H9 (cell line): ENCODE measurements around the gene FIGNL2. TPM values are rescaled to one million over a fixed set of nuclear protein-coding genes. Genes with fewer than 3 reads are reported as not detected.

Source experiments
- DNase-seq: peaks from one replicate; pipeline ENCODE4 v3.0.0-alpha.2; 2017
- H2AFZ ChIP-seq: one replicate; pipeline ENCODE4 v1.6.1; 2013; ENCODE audit warnings: mild to moderate bottlenecking, low read length, control low read depth, moderate library complexity
- H2AK5ac ChIP-seq: 2 replicates; pipeline ENCODE4 v1.6.1; 2013; ENCODE audit warnings: low read length, control low read depth, mixed read lengths; ENCODE audit not compliant: insufficient read length
- H2BK120ac ChIP-seq: one replicate; pipeline ENCODE4 v1.6.1; 2013; ENCODE audit warnings: low read depth, mild to moderate bottlenecking, low read length, control low read depth, inconsistent platforms; ENCODE audit not compliant: poor library complexity, severe bottlenecking
- H2BK12ac ChIP-seq: 2 replicates; pipeline ENCODE4 v1.6.1; 2013; ENCODE audit warnings: low read length, control low read depth, mixed read lengths, low read depth; ENCODE audit not compliant: insufficient read length
- H2BK15ac ChIP-seq: 2 replicates; pipeline ENCODE4 v1.6.1; 2013; ENCODE audit warnings: low read depth, low read length, control low read depth
- H2BK20ac ChIP-seq: one replicate; pipeline ENCODE4 v1.6.1; 2013; ENCODE audit warnings: low read depth, mild to moderate bottlenecking, low read length, control low read depth, inconsistent platforms; ENCODE audit not compliant: poor library complexity, severe bottlenecking
- H2BK5ac ChIP-seq: 2 replicates; pipeline ENCODE4 v1.6.1; 2013; ENCODE audit warnings: low read length, control low read depth, mixed read lengths; ENCODE audit not compliant: insufficient read length
- H3K14ac ChIP-seq: 2 replicates; pipeline ENCODE4 v1.6.1; 2013; ENCODE audit warnings: low read length, control low read depth; ENCODE audit not compliant: insufficient read depth
- H3K18ac ChIP-seq: 2 replicates; pipeline ENCODE4 v1.6.1; 2013; ENCODE audit warnings: low read depth, mild to moderate bottlenecking, mixed read lengths, low read length, control low read depth; ENCODE audit not compliant: insufficient read length
- H3K23ac ChIP-seq: 2 replicates; pipeline ENCODE4 v1.6.1; 2013; ENCODE audit warnings: low read length, control low read depth, mixed read lengths, low read depth; ENCODE audit not compliant: insufficient read length
- H3K23me2 ChIP-seq: 2 replicates; pipeline ENCODE4 v1.6.1; 2013; ENCODE audit warnings: low read depth, mild to moderate bottlenecking, mixed read lengths, low read length, control low read depth; ENCODE audit not compliant: insufficient read length, poor library complexity, severe bottlenecking
- H3K27ac ChIP-seq: 2 replicates; pipeline ENCODE4 v1.5.1; 2013; ENCODE audit warnings: low read length, control low read depth, mixed read lengths, low read depth; ENCODE audit not compliant: insufficient read length
- H3K27me3 ChIP-seq: 2 replicates; pipeline ENCODE4 v1.6.1; 2013; ENCODE audit warnings: low read length, control low read depth, inconsistent platforms; ENCODE audit not compliant: insufficient read depth
- H3K4ac ChIP-seq: 2 replicates; pipeline ENCODE4 v1.6.1; 2013; ENCODE audit warnings: low read depth, mild to moderate bottlenecking, control low read depth, inconsistent platforms, low read length, moderate library complexity
- H3K4me1 ChIP-seq: 2 replicates; pipeline ENCODE4 v1.6.1; 2013; ENCODE audit warnings: low read length, control low read depth, inconsistent platforms; ENCODE audit not compliant: insufficient read depth
- H3K4me2 ChIP-seq: 2 replicates; pipeline ENCODE4 v1.6.1; 2013; ENCODE audit warnings: low read length, control low read depth, mixed read lengths; ENCODE audit not compliant: insufficient read length, insufficient read depth
- H3K56ac ChIP-seq: 2 replicates; pipeline ENCODE4 v1.6.1; 2013; ENCODE audit warnings: low read depth, mild to moderate bottlenecking, mixed read lengths, low read length, control low read depth; ENCODE audit not compliant: insufficient read length
- H3K79me1 ChIP-seq: 2 replicates; pipeline ENCODE4 v1.6.1; 2013; ENCODE audit warnings: low read depth, mild to moderate bottlenecking, moderate library complexity, low read length, control low read depth, inconsistent platforms; ENCODE audit not compliant: insufficient read depth, poor library complexity, severe bottlenecking
- H3K79me2 ChIP-seq: 2 replicates; pipeline ENCODE4 v1.6.1; 2013; ENCODE audit warnings: low read length, control low read depth, inconsistent platforms; ENCODE audit not compliant: insufficient read depth
- H3K9ac ChIP-seq: 2 replicates; pipeline ENCODE4 v1.6.1; 2013; ENCODE audit warnings: low read length, control low read depth, mixed read lengths; ENCODE audit not compliant: insufficient read length; ENCODE audit errors: extremely low read depth
- H3K9me3 ChIP-seq: one replicate; pipeline ENCODE4 v1.6.1; 2013; ENCODE audit warnings: low read depth, low read length, inconsistent platforms; ENCODE audit not compliant: control insufficient read depth
- H3T11ph ChIP-seq: one replicate; pipeline ENCODE4 v1.6.1; 2013; ENCODE audit warnings: mild to moderate bottlenecking, low read length, control low read depth, inconsistent platforms
- H4K20me1 ChIP-seq: one replicate; pipeline ENCODE4 v1.6.1; 2013; ENCODE audit not compliant: control insufficient read depth, insufficient read length, insufficient read depth
- H4K5ac ChIP-seq: 2 replicates; pipeline ENCODE4 v1.6.1; 2013; ENCODE audit warnings: low read depth, mild to moderate bottlenecking, mixed read lengths, low read length, control low read depth; ENCODE audit not compliant: insufficient read length
- H4K8ac ChIP-seq: replicated peaks from 2 replicates; pipeline ENCODE4 v1.6.1; 2013; ENCODE audit warnings: low read length, control low read depth, mixed read lengths, low read depth; ENCODE audit not compliant: insufficient read length
- H4K91ac ChIP-seq: 2 replicates; pipeline ENCODE4 v1.6.1; 2013; ENCODE audit warnings: low read depth, mild to moderate bottlenecking, moderate library complexity, mixed read lengths, low read length, control low read depth; ENCODE audit not compliant: insufficient read length
- H3K27ac Mint-ChIP-seq, 3 experiments: 2 replicates in 2 of 3; 3 replicates in 1 of 3; pipeline ENCODE4 v1.8.0; 2020 to 2021; ENCODE audit warnings: mixed read lengths in 3 of 3, mild to moderate bottlenecking in 1 of 3, moderate library complexity in 1 of 3
- H3K27me3 Mint-ChIP-seq: 2 replicates; pipeline ENCODE4 v1.8.0; 2021; ENCODE audit warnings: low read depth, mild to moderate bottlenecking, moderate library complexity, mixed read lengths
- H3K36me3 Mint-ChIP-seq, 3 experiments: 2 replicates in 2 of 3; 3 replicates in 1 of 3; pipeline ENCODE4 v1.8.0; 2020 to 2021; ENCODE audit warnings: low read depth in 3 of 3, mixed read lengths in 3 of 3; ENCODE audit not compliant: insufficient read depth in 1 of 3
- H3K4me1 Mint-ChIP-seq, 2 experiments: 2 replicates each; pipeline ENCODE4 v1.8.0; 2020; ENCODE audit warnings: mixed read lengths in 2 of 2
- H3K4me3 Mint-ChIP-seq, 2 experiments: 2 replicates in 1 of 2; 3 replicates in 1 of 2; pipeline ENCODE4 v1.8.0; 2020 to 2021; ENCODE audit warnings: mild to moderate bottlenecking in 2 of 2, mixed read lengths in 2 of 2, moderate library complexity in 1 of 2
- H3K9me3 Mint-ChIP-seq, 2 experiments: 2 replicates in 1 of 2; 3 replicates in 1 of 2; pipeline ENCODE4 v1.8.0; 2020; ENCODE audit warnings: mild to moderate bottlenecking in 2 of 2, mixed read lengths in 2 of 2, moderate library complexity in 1 of 2
- CTCF ChIP-seq: fragments of 200-600 bp; sonication (generic); conservative IDR thresholded peaks from 3 replicates; pipeline ENCODE4 v1.8.0; 2021; ENCODE audit warnings: antibody characterized with exemption, mild to moderate bottlenecking
- WGBS: extraction: QIAGEN DNeasy Blood & Tissue Kit; methylation state at CpG from one replicate; pipeline ENCODE4 v1.1.7; 2013; ENCODE audit warnings: missing lambda C conversion rate, low lambda C conversion rate, mixed read lengths; ENCODE audit not compliant: insufficient read length; ENCODE audit errors: extremely low coverage; 5-methylcytosine and 5-hydroxymethylcytosine counted together
- total RNA-seq: library from RNA; stranded (reverse); gene quantifications from 2 replicates; pipeline ENCODE4 v1.2.1, GENCODE V29; 2021

Gene FIGNL2
- total RNA-seq, 1 experiment from 2014 or later: 19.7 TPM

- H3T11ph ChIP-seq: no peak overlapping the region
- no peak overlapping the region for H3K18ac ChIP-seq
- H4K8ac ChIP-seq: no peak overlapping the region
- H4K91ac ChIP-seq: no peak overlapping the region
- no peak overlapping the region for H2BK120ac ChIP-seq
- no peaks in the 10 kb centered on the region for H3K9me3 Mint-ChIP-seq
- no peaks in the 10 kb centered on the region for H4K20me1 ChIP-seq
- H3K27ac Mint-ChIP-seq: no peak overlapping the region
- no peak overlapping the region for H2BK20ac ChIP-seq
- H3K56ac ChIP-seq: no peak overlapping the region
- H3K36me3 Mint-ChIP-seq: peaks cover 0 to 5% (median 0%) of the 10 kb centered on the region in 3 experiments; a peak in 3 of 7 replicates
- no peak overlapping the region for H3K4ac ChIP-seq
- no peaks in the 10 kb centered on the region for H3K79me1 ChIP-seq
- peaks cover 4% of the 10 kb centered on the region; the same call in 1 of the 2 replicates for H3K27me3 ChIP-seq
- no peak overlapping the region for H2AK5ac ChIP-seq
- DNase-seq: no peak
- H2BK15ac ChIP-seq: no peak overlapping the region
- H2BK5ac ChIP-seq: no peak overlapping the region
- no peak overlapping the region for H2AFZ ChIP-seq
- peaks cover 11% of the 10 kb centered on the region for H3K23me2 ChIP-seq
- H3K4me1 Mint-ChIP-seq: peaks cover 36 to 52% of the 10 kb centered on the region in 2 experiments
- H3K9me3 ChIP-seq: no peaks in the 10 kb centered on the region
- no peak overlapping the region for H4K5ac ChIP-seq
- no peak overlapping the region for H3K4me3 Mint-ChIP-seq
- no peak overlapping the region for H3K14ac ChIP-seq
- H3K79me2 ChIP-seq: no peaks in the 10 kb centered on the region
- peaks cover 48% of the 10 kb centered on the region for H3K27me3 Mint-ChIP-seq
- no peak overlapping the region for H2BK12ac ChIP-seq
- H3K4me1 ChIP-seq: no peaks in the 10 kb centered on the region
- no peak overlapping the region for H3K4me2 ChIP-seq
- no peak overlapping the region for H3K9ac ChIP-seq
- WGBS: no CpG with 5 or more reads among the region's 4 CpGs
- no peak for TF ChIP-seq CTCF
- H3K27ac ChIP-seq: no peak overlapping the region
- H3K23ac ChIP-seq: no peak overlapping the region
Observed at GRCh38 chr12:51818566-51819300, 29.8 kb downstream of the FIGNL2 start.
